ENCODE measurements around the gene OR1G1. TPM values are rescaled to one million over a fixed set of nuclear protein-coding genes. Genes with fewer than 3 reads are reported as not detected.
"Not testable (repeated sequence)": the region's sequence is repeated elsewhere in the genome, so short reads cannot be mapped to it uniquely, and the experiment has no call there.

The OR1G1 gene
- total RNA-seq (ENCODE audit: insufficient read depth, low replicate concordance) = not detected

DNA sequence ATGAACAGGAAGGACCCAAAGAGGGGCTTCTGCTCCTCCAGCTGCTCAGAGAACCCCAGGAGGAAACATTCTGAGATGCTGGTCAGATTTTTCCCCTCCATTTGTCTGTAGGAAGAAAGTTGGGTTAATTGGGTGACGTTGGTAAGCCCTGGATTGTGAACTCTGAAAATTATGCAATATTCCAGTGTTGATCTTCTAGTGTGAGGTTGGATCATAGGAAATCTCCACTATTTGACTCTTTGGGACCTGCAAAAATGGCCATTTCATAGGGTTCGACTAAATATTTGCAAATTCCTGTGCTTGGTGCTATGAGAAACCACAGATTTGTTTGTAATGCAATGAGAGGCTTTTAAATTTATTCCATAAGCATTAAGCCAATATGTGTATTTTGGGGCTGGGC lies at the start of gene OR1G1:
OR1G1 (minus strand) TSS at position 101 of the 400 bp plus-strand sequence; CDS start at position 101, 0 bp downstream.
- no peak for DNase-seq (ENCODE audit: low spot score)

DNA sequence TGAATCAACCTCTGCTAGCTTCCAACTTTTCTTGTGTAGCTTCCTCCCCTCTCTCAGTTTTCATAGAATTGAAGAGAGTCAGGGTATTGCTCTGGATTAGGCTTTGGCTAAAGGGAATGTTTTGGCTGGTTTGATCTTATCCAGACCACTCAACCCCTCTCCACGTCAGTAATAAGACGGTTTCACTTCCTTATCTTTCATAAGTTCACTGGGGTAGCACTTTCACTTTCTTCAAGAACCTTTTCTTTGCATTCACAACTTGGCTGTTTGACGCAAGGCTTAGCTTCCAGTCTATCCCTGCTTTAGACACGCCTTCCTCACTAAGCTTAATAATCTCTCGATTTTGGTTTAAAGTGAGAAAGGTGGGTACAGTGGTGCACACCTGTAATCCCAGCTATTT lies 40.2 kb upstream of the OR1G1 start:
- DNase-seq (ENCODE audit: low spot score) = peak; percentile 3

DNA sequence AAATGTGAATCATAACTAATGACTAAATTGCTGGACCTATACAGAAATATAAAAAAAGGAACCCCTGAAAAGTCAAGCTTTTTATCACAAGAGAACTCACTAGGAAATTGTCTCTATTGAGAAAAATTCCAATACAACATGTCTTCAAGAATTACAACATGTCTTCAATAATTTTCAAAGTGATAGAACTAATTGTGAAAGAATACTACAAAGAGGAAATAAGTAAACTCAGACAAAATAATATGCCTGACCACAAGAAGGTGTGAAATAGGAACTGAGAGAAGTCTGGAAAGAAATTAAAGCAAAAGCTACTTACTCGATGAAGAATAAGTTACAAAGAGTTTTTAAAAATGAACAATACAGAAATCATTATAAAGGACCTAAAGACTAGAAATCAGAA lies 29.9 kb upstream of the OR1G1 start:
- DNase-seq (ENCODE audit: low spot score) = no peak

DNA sequence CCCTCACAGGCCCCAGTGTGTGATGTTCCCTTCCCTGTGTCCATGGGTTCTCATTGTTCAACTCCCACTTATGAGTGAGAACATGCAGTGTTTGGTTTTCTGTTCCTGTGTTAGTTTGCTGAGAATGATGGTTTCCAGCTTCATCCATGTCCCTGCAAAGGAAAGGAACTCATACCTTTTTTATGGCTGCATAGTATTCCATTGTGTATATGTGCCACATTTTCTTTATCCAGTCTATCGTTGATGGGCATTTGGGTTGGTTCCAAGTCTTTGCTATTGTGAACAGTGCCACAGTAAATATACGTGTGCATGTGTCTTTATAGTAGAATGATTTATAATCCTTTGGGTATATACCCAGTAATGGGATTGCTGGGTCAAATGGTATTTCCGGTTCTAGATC lies 10.1 kb upstream of the OR1G1 start:
- DNase-seq (ENCODE audit: low spot score) = not testable (repeated sequence)

DNA sequence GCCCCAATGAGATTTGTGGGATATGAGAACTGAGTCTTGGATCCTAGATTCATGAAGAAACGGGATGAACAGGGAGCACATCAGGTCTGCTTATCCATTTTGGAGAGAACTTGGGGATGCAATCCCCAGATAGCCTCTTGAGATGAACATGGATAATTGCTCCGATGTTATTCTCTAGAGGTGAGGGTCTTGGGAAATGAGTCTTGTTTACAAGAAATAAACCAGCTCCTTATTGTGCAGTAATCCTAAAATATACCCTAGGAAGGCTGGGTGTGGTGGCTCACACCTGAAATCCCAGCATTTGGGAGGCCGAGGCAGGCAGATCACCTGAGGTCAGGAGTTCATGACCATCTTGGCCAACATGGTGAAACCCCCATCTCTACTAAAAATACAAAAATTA lies 23.0 kb downstream of the OR1G1 start, which contains the start of gene OR1D2:
OR1D2 (minus strand) TSS at position 101 of the 400 bp plus-strand sequence. CDS start 11,426 bp downstream, outside the sequence.
- DNase-seq (ENCODE audit: low spot score) = no peak

Other genes starting within 250 kb of the OR1G1 start
- gene OR1D5, start 63.9 kb downstream of the OR1G1 start, total RNA-seq (ENCODE audit: insufficient read depth, low replicate concordance) = not detected
- gene OR1D2, start 23.1 kb downstream of the OR1G1 start, total RNA-seq (ENCODE audit: insufficient read depth, low replicate concordance) = 7.0 TPM
- gene OR1A2, start 70.0 kb upstream of the OR1G1 start, total RNA-seq (ENCODE audit: insufficient read depth, low replicate concordance) = 2.6 TPM
- gene OR1A1, start 80.1 kb upstream of the OR1G1 start, total RNA-seq (ENCODE audit: insufficient read depth, low replicate concordance) = 5.5 TPM
- 0.48 TPM for gene OR3A1, start 170.8 kb upstream of the OR1G1 start, total RNA-seq (ENCODE audit: insufficient read depth, low replicate concordance)